ENCODE results near the gene GART.

- no peak for TF ChIP-seq GATA3 (IDR thresholded peaks at IDR 0.05; ENCODE audit: low read depth, low read length)
- TF ChIP-seq GATA2 (IDR thresholded peaks at IDR 0.05; ENCODE audit: low read depth, low read length): no peak
These were observed 63.7 kb downstream of the GART start for GRCh38 chr21:33478182-33478581.

Measured in SH-SY5Y (cell line).